H1 (cell line): ENCODE measurements around the gene C1orf52. TPM values are rescaled to one million over a fixed set of nuclear protein-coding genes. Genes with fewer than 3 reads are reported as not detected.

ENCODE experiments used
- CTCF ChIA-PET: fragments of 300-600 bp; sonication (Branson Sonifier 250); formaldehyde crosslinking; loops from one replicate; lab custom pipeline; 2021; ENCODE audit not compliant: partially characterized antibody; lab: Charles Lee
- POLR2A ChIA-PET: fragments of 300-600 bp; sonication (Branson Sonifier 250); formaldehyde crosslinking; loops from one replicate; lab custom pipeline; 2021; ENCODE audit warnings: inconsistent platforms; ENCODE audit not compliant: partially characterized antibody; lab: Charles Lee
- DNase-seq, 2 experiments: peaks; one replicate each; pipeline versions ENCODE4 v3.0.0 to v3.0.0-alpha.2; 2010 to 2022; ENCODE audit warnings: low spot score in 2 of 2, low read depth in 1 of 2, mixed read lengths in 1 of 2
- FAIRE-seq: peaks from 2 replicates; lab custom pipeline; 2011; peaks lifted over from hg19 to GRCh38; lab: Jason Lieb, UNC
- H2AFZ ChIP-seq: 2 replicates; pipeline ENCODE4 v1.8.1; 2012; ENCODE audit warnings: low read length, inconsistent platforms
- H2AK5ac ChIP-seq: 2 replicates; pipeline ENCODE4 v1.6.1; 2013; ENCODE audit warnings: low read depth, low read length
- H2BK120ac ChIP-seq: replicated peaks from 2 replicates; pipeline ENCODE3; 2013; ENCODE audit warnings: low read depth, low read length, inconsistent platforms
- H2BK12ac ChIP-seq: 2 replicates; pipeline ENCODE4 v1.6.1; 2013; ENCODE audit warnings: low read depth, low read length
- H2BK15ac ChIP-seq: 2 replicates; pipeline ENCODE4 v1.6.1; 2013; ENCODE audit warnings: low read length
- H2BK20ac ChIP-seq: 2 replicates; pipeline ENCODE4 v1.6.1; 2013; ENCODE audit warnings: low read length
- H2BK5ac ChIP-seq: 2 replicates; pipeline ENCODE4 v1.6.1; 2013; ENCODE audit warnings: low read depth, low read length
- H3K14ac ChIP-seq: 2 replicates; pipeline ENCODE4 v1.6.1; 2013; ENCODE audit warnings: inconsistent platforms; ENCODE audit not compliant: insufficient read length
- H3K18ac ChIP-seq: 2 replicates; pipeline ENCODE4 v1.6.1; 2013; ENCODE audit warnings: low read length; ENCODE audit errors: extremely low read depth
- H3K23ac ChIP-seq: 2 replicates; pipeline ENCODE4 v1.6.1; 2013; ENCODE audit warnings: inconsistent platforms; ENCODE audit not compliant: insufficient read length
- H3K23me2 ChIP-seq: 2 replicates; pipeline ENCODE4 v1.6.1; 2013; ENCODE audit warnings: low read depth, low read length
- H3K27ac ChIP-seq: 2 replicates; pipeline ENCODE4 v1.6.1; 2011; ENCODE audit warnings: low read depth, low read length, inconsistent platforms
- H3K27me3 ChIP-seq, 4 experiments: replicated peaks in 1 of 4; 1 replicate in 1 of 4; 2 replicates in 3 of 4; pipeline versions ENCODE4 v1.6.1 to v1.8.1; 2011 to 2013; ENCODE audit warnings: low read length in 3 of 4, mild to moderate bottlenecking in 3 of 4, inconsistent platforms in 2 of 4, mixed read lengths in 2 of 4, moderate library complexity in 1 of 4; ENCODE audit not compliant: control insufficient read depth in 3 of 4, insufficient read depth in 3 of 4; ENCODE audit errors: extremely low read depth in 1 of 4
- H3K36me3 ChIP-seq, 4 experiments: 2 replicates each; pipeline versions ENCODE4 v1.6.1 to v1.8.1; 2011 to 2013; ENCODE audit warnings: mild to moderate bottlenecking in 4 of 4, low read length in 3 of 4, moderate library complexity in 2 of 4, control low read depth in 1 of 4, inconsistent platforms in 1 of 4; ENCODE audit not compliant: insufficient read depth in 4 of 4, control insufficient read depth in 2 of 4
- H3K4ac ChIP-seq: replicated peaks from 2 replicates; pipeline ENCODE3; 2013; ENCODE audit warnings: low read length, low read depth, mixed read lengths, inconsistent platforms; ENCODE audit not compliant: insufficient read length
- H3K4me1 ChIP-seq, 4 experiments: replicated peaks in 1 of 4; 1 replicate in 1 of 4; 2 replicates in 3 of 4; pipeline versions ENCODE4 v1.6.1 to v1.8.1; 2011 to 2013; ENCODE audit warnings: low read length in 3 of 4, inconsistent platforms in 2 of 4, mixed read lengths in 1 of 4; ENCODE audit not compliant: insufficient read depth in 4 of 4, control insufficient read depth in 3 of 4
- H3K4me2 ChIP-seq, 2 experiments: 2 replicates each; pipeline versions ENCODE4 v1.6.1 to v1.8.1; 2011 to 2013; ENCODE audit warnings: low read depth in 2 of 2, low read length in 2 of 2, control low read depth in 1 of 2, inconsistent platforms in 1 of 2, mild to moderate bottlenecking in 1 of 2; ENCODE audit not compliant: insufficient read depth in 1 of 2
- H3K4me3 ChIP-seq, 4 experiments: fragments of 200-600, 300-600 bp in 1 of 4; sonication (generic), shearing (Covaris generic), sonication (Bioruptor Twin) in 1 of 4; 2 replicates each; pipeline versions ENCODE4 v1.5.1 to v1.8.1; 2011 to 2016; ENCODE audit warnings: low read length in 4 of 4, low read depth in 3 of 4, control low read depth in 2 of 4, inconsistent platforms in 2 of 4, mild to moderate bottlenecking in 2 of 4, mixed read lengths in 1 of 4, moderate library complexity in 1 of 4; ENCODE audit not compliant: insufficient read depth in 2 of 4; ENCODE audit errors: extremely low read depth in 1 of 4
- H3K56ac ChIP-seq: replicated peaks from 2 replicates; pipeline ENCODE3; 2013; ENCODE audit warnings: low read depth, mild to moderate bottlenecking, mixed read lengths, low read length, inconsistent platforms; ENCODE audit not compliant: insufficient read length
- H3K79me1 ChIP-seq: 2 replicates; pipeline ENCODE4 v1.6.1; 2013; ENCODE audit warnings: low read depth, low read length, control low read depth
- H3K79me2 ChIP-seq, 2 experiments: 2 replicates each; pipeline versions ENCODE4 v1.6.1 to v1.8.1; 2012 to 2013; ENCODE audit warnings: low read length in 2 of 2, mild to moderate bottlenecking in 2 of 2, inconsistent platforms in 1 of 2; ENCODE audit not compliant: insufficient read depth in 2 of 2, control insufficient read depth in 1 of 2
- H3K9ac ChIP-seq, 4 experiments: replicated peaks in 1 of 4; 1 replicate in 1 of 4; 2 replicates in 3 of 4; pipeline versions ENCODE4 v1.6.1 to v1.8.1; 2011 to 2013; ENCODE audit warnings: low read depth in 3 of 4, low read length in 3 of 4, control low read depth in 2 of 4, mild to moderate bottlenecking in 2 of 4, moderate library complexity in 2 of 4, inconsistent platforms in 1 of 4; ENCODE audit errors: extremely low read depth in 1 of 4
- H3K9me3 ChIP-seq, 2 experiments: 2 replicates each; pipeline versions ENCODE4 v1.6.1 to v1.8.1; 2012 to 2013; ENCODE audit warnings: mild to moderate bottlenecking in 2 of 2, moderate library complexity in 2 of 2, control low read depth in 1 of 2, inconsistent platforms in 1 of 2, low read depth in 1 of 2, low read length in 1 of 2, mixed read lengths in 1 of 2; ENCODE audit not compliant: insufficient read depth in 2 of 2
- H4K20me1 ChIP-seq, 2 experiments: replicated peaks in 1 of 2; 2 replicates each; pipeline versions ENCODE3 to v1.8.1; 2011 to 2013; ENCODE audit warnings: inconsistent platforms in 2 of 2, low read length in 2 of 2, mild to moderate bottlenecking in 1 of 2; ENCODE audit not compliant: insufficient read depth in 2 of 2, control insufficient read depth in 1 of 2
- H4K5ac ChIP-seq: 2 replicates; pipeline ENCODE4 v1.6.1; 2013; ENCODE audit warnings: low read length, low read depth, mixed read lengths, inconsistent platforms; ENCODE audit not compliant: insufficient read length
- H4K8ac ChIP-seq: 2 replicates; pipeline ENCODE4 v1.8.0; 2013; ENCODE audit warnings: mild to moderate bottlenecking, moderate library complexity, low read length, inconsistent platforms; ENCODE audit not compliant: insufficient read depth; ENCODE audit errors: extremely low read depth
- H4K91ac ChIP-seq: replicated peaks from 2 replicates; pipeline ENCODE3; 2013; ENCODE audit warnings: low read length, mixed read lengths, inconsistent platforms; ENCODE audit not compliant: insufficient read length
- NRF1 ChIP-seq: IDR thresholded peaks from 2 replicates; pipeline ENCODE4 v1.6.1; 2011; ENCODE audit warnings: mild to moderate bottlenecking, low read depth, low read length, improper control_type of control experiment
- SIX5 ChIP-seq: IDR thresholded peaks from 2 replicates; pipeline ENCODE4 v1.6.1; 2011; ENCODE audit warnings: mild to moderate bottlenecking, low read depth, low read length
- USF2 ChIP-seq: IDR thresholded peaks from 2 replicates; pipeline ENCODE4 v1.6.1; 2011; ENCODE audit warnings: low read length, improper control_type of control experiment
- WGBS, 2 experiments: shearing (Covaris generic) in 1 of 2; methylation state at CpG; one replicate each; pipeline versions ENCODE4 v1.1.6 to v1.1.7; 2013 to 2015; ENCODE audit warnings: low lambda C conversion rate in 2 of 2, mixed read lengths in 2 of 2, inconsistent platforms in 1 of 2, low coverage in 1 of 2, missing lambda C conversion rate in 1 of 2; ENCODE audit not compliant: insufficient replicate concordance in 2 of 2, insufficient coverage in 1 of 2, insufficient read length in 1 of 2; ENCODE audit errors: extremely low coverage in 1 of 2, missing lambda C conversion rate in 1 of 2; 5-methylcytosine and 5-hydroxymethylcytosine counted together
- polyA plus RNA-seq, 7 experiments: library from polyadenylated mRNA; depleted of rRNA in 3 of 7; stranded (reverse) in 5 of 7; unstranded in 2 of 7; fragments of >200 nt in 5 of 7; fragments of 200-250 nt in 2 of 7; gene quantifications; 1 replicate in 5 of 7; 2 replicates in 1 of 7; 4 replicates in 1 of 7; pipeline versions ENCODE4 v1.2.1 to v1.2.3, GENCODE V29; 2011 to 2013; ENCODE audit warnings: missing spikeins in 2 of 7, mixed read lengths in 2 of 7
- total RNA-seq: library from RNA; stranded (reverse); fragmentation: NEBNext Ultra II Directional; extraction: Animal tissue kit (Norgen Biotek cat#: 25700); gene quantifications from 2 replicates; pipeline ENCODE4 v1.2.1, GENCODE V29; 2021

Gene C1orf52
- total and polyA plus RNA-seq, 2 of the 8 experiments (the other 6 are each of a cell fraction or from before 2014, with no cell fraction given) = 29.2 to 39.1 TPM

GRCh38 chr1:85244271-85245061 lies 15.0 kb downstream of the C1orf52 start:
- WGBS, 2 experiments = 88% methylated on average over 4 of the region's 4 CpGs; no CpG with 5 or more reads in 1 of the 2 experiments
- H3K27ac ChIP-seq = no peak overlapping the region
- no peak for FAIRE-seq

More at GRCh38 chr1:85244271-85245061, 15.0 kb downstream of the C1orf52 start:
- peaks cover 0 to 1% (median 0%) of the 10 kb centered on the region in 4 experiments; a peak in 2 of 7 replicates for H3K4me1 ChIP-seq
- H4K91ac ChIP-seq = no peak overlapping the region
- H3K9ac ChIP-seq = no peak overlapping the region
- no peak overlapping the region for H2BK120ac ChIP-seq
- H3K23me2 ChIP-seq = no peaks in the 10 kb centered on the region
- H3K18ac ChIP-seq = no peak overlapping the region
- H2AK5ac ChIP-seq = no peak overlapping the region
- H3K56ac ChIP-seq = no peak overlapping the region
- H3K36me3 ChIP-seq = no peaks in the 10 kb centered on the region
- TF ChIP-seq NRF1 (no peak), SIX5 (no peak), USF2 (no peak)
- no peaks in the 10 kb centered on the region for H4K20me1 ChIP-seq
- H3K14ac ChIP-seq = no peak overlapping the region
- ChIA-PET POLR2A (interaction anchor here (1.8 kb wide), 1 partner anchor 8 kb away, joined by 6 read pairs; no protein-coding TSS in a partner anchor), CTCF (interaction anchor here (0.8 to 10.5 kb wide), 8 partner anchors 10 to 299 kb away, joined by 3 to 115 read pairs (median 8); partner anchors contain the start of gene C1orf52)
- no peaks in the 10 kb centered on the region for H3K79me2 ChIP-seq
- no peak overlapping the region for H3K23ac ChIP-seq
- H2BK15ac ChIP-seq = 0 out of 2 replicates have a peak overlapping the region, but pooled peaks have one; percentile 14
- H3K4ac ChIP-seq = no peak overlapping the region
- no peaks in the 10 kb centered on the region for H3K27me3 ChIP-seq
- H2BK12ac ChIP-seq = no peak overlapping the region
- H3K4me3 ChIP-seq = no peak overlapping the region
- no peak overlapping the region for H4K8ac ChIP-seq
- H2BK5ac ChIP-seq = no peak overlapping the region
- no peak for DNase-seq
- H3K79me1 ChIP-seq = no peaks in the 10 kb centered on the region
- no peak overlapping the region for H2BK20ac ChIP-seq
- peak overlapping the region; percentile 84; the same call in 1 of the 2 replicates for H2AFZ ChIP-seq
- H3K4me2 ChIP-seq = no peak overlapping the region
- no peak overlapping the region for H4K5ac ChIP-seq
- H3K9me3 ChIP-seq = peaks cover 4% of the 10 kb centered on the region in 2 experiments; a peak in 2 of 4 replicates
